Neuronal stem cell (in vitro differentiated cells): ENCODE measurements around the gene KLK14.

ENCODE experiments used
- DNase-seq: peaks from one replicate; pipeline ENCODE4 v3.0.0-alpha.2; 2013; ENCODE audit warnings: low spot score
- H2AFZ ChIP-seq: one replicate; pipeline ENCODE4 v1.6.1; 2013; ENCODE audit warnings: mild to moderate bottlenecking, low read length, inconsistent platforms
- H2AK5ac ChIP-seq: 2 replicates; pipeline ENCODE4 v1.6.1; 2013; ENCODE audit warnings: low read depth, mild to moderate bottlenecking, inconsistent platforms, low read length, moderate library complexity, mixed read lengths
- H2BK120ac ChIP-seq: 2 replicates; pipeline ENCODE4 v1.6.1; 2013; ENCODE audit warnings: low read depth, mild to moderate bottlenecking, inconsistent platforms, low read length, moderate library complexity, mixed read lengths
- H2BK12ac ChIP-seq: one replicate; pipeline ENCODE4 v1.6.1; 2013; ENCODE audit warnings: low read length, inconsistent platforms
- H2BK15ac ChIP-seq: 2 replicates; pipeline ENCODE4 v1.6.1; 2013; ENCODE audit warnings: mild to moderate bottlenecking, low read length, inconsistent platforms, mixed read lengths
- H2BK5ac ChIP-seq: one replicate; pipeline ENCODE4 v1.6.1; 2013; ENCODE audit warnings: inconsistent platforms, mild to moderate bottlenecking, low read length, moderate library complexity
- H3K14ac ChIP-seq: one replicate; pipeline ENCODE4 v1.6.1; 2013; ENCODE audit warnings: low read length, inconsistent platforms
- H3K18ac ChIP-seq: 2 replicates; pipeline ENCODE4 v1.6.1; 2013; ENCODE audit warnings: low read length, inconsistent platforms
- H3K23ac ChIP-seq: 2 replicates; pipeline ENCODE4 v1.6.1; 2013; ENCODE audit warnings: low read depth, mild to moderate bottlenecking, mixed read lengths, low read length, inconsistent platforms; ENCODE audit not compliant: poor library complexity
- H3K27ac ChIP-seq: replicated peaks from 3 replicates; pipeline ENCODE4 v1.5.1; 2013; ENCODE audit warnings: low read length, inconsistent platforms
- H3K27me3 ChIP-seq, 3 experiments: 2 replicates each; pipeline ENCODE4 v1.6.1; 2013; ENCODE audit warnings: low read length in 3 of 3, mild to moderate bottlenecking in 2 of 3, inconsistent platforms in 1 of 3, low read depth in 1 of 3, mixed read lengths in 1 of 3, moderate library complexity in 1 of 3; ENCODE audit not compliant: control insufficient read depth in 3 of 3, insufficient read depth in 3 of 3
- H3K36me3 ChIP-seq, 2 donors: replicated peaks in 1 of 2; 2 replicates each; pipeline ENCODE4 v1.6.1; 2013; ENCODE audit warnings: low read length in 2 of 2; ENCODE audit not compliant: control insufficient read depth in 2 of 2, insufficient read depth in 2 of 2
- H3K4ac ChIP-seq: 2 replicates; pipeline ENCODE4 v1.6.1; 2013; ENCODE audit warnings: inconsistent platforms, mild to moderate bottlenecking, low read length, moderate library complexity
- H3K4me1 ChIP-seq, 2 donors: 1 replicate in 1 of 2; 2 replicates in 1 of 2; pipeline ENCODE4 v1.6.1; 2013; ENCODE audit warnings: low read length in 2 of 2, low read depth in 1 of 2; ENCODE audit not compliant: control insufficient read depth in 2 of 2, insufficient read depth in 1 of 2
- H3K4me2 ChIP-seq: one replicate; pipeline ENCODE4 v1.6.1; 2013; ENCODE audit warnings: mild to moderate bottlenecking, low read length, inconsistent platforms; ENCODE audit not compliant: insufficient read depth, poor library complexity, severe bottlenecking
- H3K4me3 ChIP-seq, 2 donors: 2 replicates each; pipeline ENCODE4 v1.5.1; 2013; ENCODE audit warnings: low read length in 2 of 2, mild to moderate bottlenecking in 2 of 2, inconsistent platforms in 1 of 2, moderate library complexity in 1 of 2
- H3K79me1 ChIP-seq: one replicate; pipeline ENCODE4 v1.6.1; 2013; ENCODE audit warnings: low read depth, mild to moderate bottlenecking, inconsistent platforms, low read length, moderate library complexity
- H3K9ac ChIP-seq: one replicate; pipeline ENCODE4 v1.6.1; 2013; ENCODE audit warnings: mild to moderate bottlenecking, low read depth, low read length, inconsistent platforms; ENCODE audit not compliant: poor library complexity
- H3K9me3 ChIP-seq, 2 donors: replicated peaks in 1 of 2; 2 replicates each; pipeline versions ENCODE3 to v1.6.1; 2013; ENCODE audit warnings: low read length in 2 of 2, mild to moderate bottlenecking in 2 of 2, inconsistent platforms in 1 of 2, low read depth in 1 of 2, mixed read lengths in 1 of 2, moderate library complexity in 1 of 2; ENCODE audit not compliant: control insufficient read depth in 2 of 2, insufficient read depth in 1 of 2
- H4K8ac ChIP-seq: one replicate; pipeline ENCODE4 v1.6.1; 2013; ENCODE audit warnings: low read depth, mild to moderate bottlenecking, inconsistent platforms, low read length, moderate library complexity
- H4K91ac ChIP-seq: one replicate; pipeline ENCODE4 v1.6.1; 2013; ENCODE audit warnings: low read length, low read depth, mild to moderate bottlenecking, inconsistent platforms; ENCODE audit not compliant: poor library complexity
- WGBS, 2 donors: extraction: QIAGEN DNeasy Blood & Tissue Kit; methylation state at CpG; one replicate each; pipeline ENCODE4 v1.1.7; 2013; ENCODE audit warnings: missing lambda C conversion rate in 2 of 2, mixed read lengths in 1 of 2; ENCODE audit not compliant: insufficient read length in 2 of 2, insufficient replicate concordance in 1 of 2; ENCODE audit errors: extremely low coverage in 2 of 2; 5-methylcytosine and 5-hydroxymethylcytosine counted together

The KLK14 gene

DNA sequence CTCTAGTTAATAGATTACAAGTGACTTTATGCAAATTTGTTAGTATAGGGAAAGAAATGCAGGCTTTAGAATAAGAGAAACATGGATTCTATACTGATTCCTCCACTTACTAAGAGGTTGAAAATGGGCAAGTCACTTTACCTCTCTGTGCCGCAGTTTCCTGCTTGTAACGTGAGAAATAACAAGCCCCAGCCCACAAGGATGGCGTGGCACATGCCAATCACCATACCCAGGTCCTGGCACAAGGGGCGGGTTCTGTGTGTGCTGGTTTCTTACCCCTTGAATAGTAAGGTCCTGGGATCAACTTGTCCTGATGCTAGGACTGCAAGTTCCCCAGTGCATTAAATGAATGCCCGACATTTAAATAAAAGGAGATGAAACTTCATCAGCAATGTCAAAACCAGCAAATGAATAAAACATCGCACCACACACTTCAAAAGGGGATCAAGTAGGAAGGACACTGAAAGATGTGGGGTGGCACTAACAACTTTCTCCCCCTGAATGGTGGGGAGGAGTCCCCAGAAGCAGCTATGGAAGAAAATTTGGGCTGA lies 34.1 kb upstream of the KLK14 start:
- H2BK12ac ChIP-seq, result no peak overlapping the region
- no peak overlapping the region for H3K4me2 ChIP-seq
- no peak overlapping the region for H3K4ac ChIP-seq
- H3K27me3 ChIP-seq, result peaks cover 0 to 29% (median 0%) of the 10 kb centered on the region in 3 experiments
- no peak overlapping the region for H4K91ac ChIP-seq
- DNase-seq, result no peak
- no peak overlapping the region for H2BK5ac ChIP-seq
- no CpG with 5 or more reads among the region's 6 CpGs for WGBS, 2 donors
- H3K23ac ChIP-seq, result no peak overlapping the region
- no peaks in the 10 kb centered on the region for H3K36me3 ChIP-seq
- no peak overlapping the region for H2AFZ ChIP-seq
- H4K8ac ChIP-seq, result no peak overlapping the region
- H3K27ac ChIP-seq, result no peak overlapping the region
- H2BK15ac ChIP-seq, result no peak overlapping the region
- H3K9ac ChIP-seq, result no peak overlapping the region
- H3K18ac ChIP-seq, result no peak overlapping the region
- H3K79me1 ChIP-seq, result no peaks in the 10 kb centered on the region
- H2AK5ac ChIP-seq, result no peak overlapping the region
- no peak overlapping the region for H3K14ac ChIP-seq
- no peak overlapping the region for H2BK120ac ChIP-seq
- H3K4me1 ChIP-seq, result peaks cover 0 to 2% of the 10 kb centered on the region in 2 donors
- no peak overlapping the region for H3K4me3 ChIP-seq
- H3K9me3 ChIP-seq, result no peaks in the 10 kb centered on the region

DNA sequence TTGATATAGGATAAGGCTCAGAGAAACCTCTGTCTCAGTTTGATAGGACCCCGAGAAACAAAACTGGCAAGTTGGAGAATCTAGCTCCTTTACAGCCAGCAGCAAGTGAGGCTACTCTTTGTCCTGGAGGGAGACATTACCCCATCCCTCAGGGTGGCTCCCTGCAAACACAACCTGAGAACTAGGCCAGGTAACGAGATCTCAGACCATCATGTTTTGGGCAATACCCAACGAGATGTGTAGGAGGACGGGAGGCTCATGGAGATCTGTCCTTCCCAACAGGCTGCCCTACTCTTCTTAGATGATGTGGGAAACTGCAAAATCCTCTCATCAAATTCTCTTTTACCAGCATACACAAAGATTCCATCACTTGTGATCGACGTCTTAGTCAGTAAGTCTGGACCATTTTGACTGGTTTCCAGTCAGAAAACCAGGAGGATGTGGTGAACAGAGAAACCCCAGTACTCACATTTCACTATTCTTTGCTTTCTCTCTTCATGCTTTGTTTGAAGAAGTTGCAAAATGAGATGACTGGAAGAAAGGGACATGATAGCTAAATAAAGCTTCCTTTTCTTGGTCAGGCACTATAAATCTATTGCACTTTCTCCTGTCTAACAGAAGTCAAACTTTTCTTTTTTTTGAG lies 31.5 kb upstream of the KLK14 start:
- Histone ChIP-seq H2AFZ (no peak overlapping the region), H3K14ac (no peak overlapping the region), H3K79me1 (no peaks in the 10 kb centered on the region), H3K18ac (no peak overlapping the region), H2AK5ac (no peak overlapping the region), H2BK120ac (no peak overlapping the region), H3K9me3 (no peaks in the 10 kb centered on the region), H3K4me3 (no peak overlapping the region), H3K4ac (no peak overlapping the region), H2BK15ac (no peak overlapping the region), H4K8ac (no peak overlapping the region), H3K23ac (no peak overlapping the region), H3K4me1 (peaks cover 0 to 2% of the 10 kb centered on the region in 2 donors), H3K4me2 (no peak overlapping the region), H3K9ac (no peak overlapping the region), H3K27me3 (peaks cover 0 to 35% (median 0%) of the 10 kb centered on the region in 3 experiments), H3K36me3 (no peaks in the 10 kb centered on the region), H2BK12ac (no peak overlapping the region), H4K91ac (no peak overlapping the region), H3K27ac (no peak overlapping the region), H2BK5ac (no peak overlapping the region)
- DNase-seq, result no peak
- WGBS, 2 donors, result no CpG with 5 or more reads among the region's 6 CpGs

DNA sequence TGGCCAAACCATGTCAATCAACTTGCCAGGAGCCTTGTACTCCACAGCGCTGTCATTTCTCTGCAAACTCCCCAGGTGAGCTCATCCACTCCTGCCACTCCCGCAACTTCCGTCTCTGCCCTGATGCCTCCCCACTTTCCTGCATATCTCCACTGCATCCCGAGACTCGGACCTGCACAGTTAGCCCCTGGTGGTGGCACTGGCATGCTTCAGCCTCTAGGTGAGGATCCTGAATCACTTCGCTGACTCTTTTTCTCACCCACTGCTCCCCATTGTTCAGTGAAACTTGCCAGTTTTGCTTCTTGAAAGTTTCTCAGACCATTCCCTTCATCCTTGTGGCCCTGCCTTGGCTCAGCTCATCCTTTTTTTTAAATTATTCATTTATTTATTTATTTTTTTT lies 28.9 kb upstream of the KLK14 start:
- H3K4me3 ChIP-seq, result no peak overlapping the region
- H4K91ac ChIP-seq, result no peak overlapping the region
- DNase-seq, result no peak
- H3K4ac ChIP-seq, result no peak overlapping the region
- H3K79me1 ChIP-seq, result no peaks in the 10 kb centered on the region
- H3K27ac ChIP-seq, result no peak overlapping the region
- H3K4me1 ChIP-seq, result peaks cover 0 to 9% of the 10 kb centered on the region in 2 donors
- H3K9ac ChIP-seq, result no peak overlapping the region
- H2BK5ac ChIP-seq, result no peak overlapping the region
- H2AK5ac ChIP-seq, result no peak overlapping the region
- H2AFZ ChIP-seq, result no peak overlapping the region
- WGBS, 2 donors, result no CpG with 5 or more reads among the region's 6 CpGs
- H4K8ac ChIP-seq, result no peak overlapping the region
- no peak overlapping the region for H2BK15ac ChIP-seq
- no peak overlapping the region for H2BK12ac ChIP-seq
- no peak overlapping the region for H3K23ac ChIP-seq
- no peak overlapping the region for H3K4me2 ChIP-seq
- no peak overlapping the region for H3K18ac ChIP-seq
- no peak overlapping the region for H2BK120ac ChIP-seq
- no peaks in the 10 kb centered on the region for H3K36me3 ChIP-seq
- H3K27me3 ChIP-seq, result peaks cover 0 to 32% (median 0%) of the 10 kb centered on the region in 3 experiments
- H3K9me3 ChIP-seq, result no peaks in the 10 kb centered on the region
- no peak overlapping the region for H3K14ac ChIP-seq

DNA sequence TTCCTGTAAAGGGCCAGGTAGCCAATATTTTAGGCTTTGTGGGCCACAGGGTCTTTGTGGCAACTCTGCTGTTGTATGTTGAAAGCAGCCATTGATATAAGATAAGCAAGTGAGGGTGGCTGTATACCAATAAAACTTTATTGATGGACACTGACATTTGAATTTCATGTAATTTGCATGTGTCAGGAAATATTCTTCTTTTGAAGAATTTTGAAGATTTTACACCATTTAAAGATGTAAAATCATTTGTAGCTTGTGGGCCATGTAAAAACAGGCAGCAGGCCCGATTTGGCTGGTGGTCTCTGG lies 27.9 kb upstream of the KLK14 start:
- Histone ChIP-seq H2BK5ac (no peak overlapping the region), H2AK5ac (no peak overlapping the region), H2BK15ac (no peak overlapping the region), H3K14ac (no peak overlapping the region), H3K18ac (no peak overlapping the region), H3K4me2 (no peak overlapping the region), H3K79me1 (no peaks in the 10 kb centered on the region), H3K4me3 (no peak overlapping the region), H3K36me3 (no peaks in the 10 kb centered on the region), H3K27me3 (peaks cover 0 to 30% (median 0%) of the 10 kb centered on the region in 3 experiments), H3K4ac (no peak overlapping the region), H2BK120ac (no peak overlapping the region), H2AFZ (no peak overlapping the region), H3K9me3 (no peaks in the 10 kb centered on the region), H3K27ac (no peak overlapping the region), H3K4me1 (peaks cover 0 to 9% of the 10 kb centered on the region in 2 donors), H4K8ac (no peak overlapping the region), H4K91ac (no peak overlapping the region), H3K9ac (no peak overlapping the region), H2BK12ac (no peak overlapping the region), H3K23ac (no peak overlapping the region)
- no peak for DNase-seq
- WGBS, 2 donors, result no CpG with 5 or more reads among the region's 1 CpG
